ENCODE results near the gene PPFIBP1.

PPFIBP1 gene

DNA sequence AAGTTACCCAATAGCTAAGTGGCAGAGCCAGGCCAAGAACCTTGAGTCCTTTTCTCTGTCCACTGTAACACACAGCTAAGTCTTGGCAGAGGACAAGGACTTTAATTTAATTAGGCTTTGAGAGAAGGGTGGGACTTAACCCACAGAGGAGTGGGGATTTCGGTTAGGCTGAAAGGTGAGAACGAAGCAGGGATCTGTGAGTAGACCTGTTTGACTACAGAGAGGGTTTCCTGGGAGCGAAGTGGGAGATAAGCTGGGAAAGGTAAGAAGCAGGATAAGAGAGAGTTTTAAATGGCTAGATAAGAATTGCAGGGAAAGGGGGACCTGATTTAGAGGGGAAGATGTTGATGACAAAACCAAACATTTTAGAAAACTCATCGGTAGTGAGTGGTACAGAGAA lies 2.0 kb upstream of the PPFIBP1 start:
- no peaks in the 10 kb centered on the region for H3K9me3 ChIP-seq (ENCODE audit: control extremely low read depth in 1 of 5, control insufficient read depth in 4 of 5, insufficient read depth in 2 of 5, low read depth in 1 of 5, low read length in 4 of 5)
- H3K27ac ChIP-seq (ENCODE audit: insufficient read depth in 1 of 2, low read depth in 1 of 2, low read length in 2 of 2, poor library complexity in 1 of 2, severe bottlenecking in 2 of 2) = no peak overlapping the region
- CTCF ChIA-PET = interaction anchor here (2.5 kb wide), 1 partner anchor 33 kb away, joined by 8 read pairs; no protein-coding TSS in a partner anchor
- H3K4me1 ChIP-seq (ENCODE audit: control extremely low read depth in 1 of 4, control insufficient read depth in 4 of 4, insufficient read depth in 4 of 4, low read length in 3 of 4) = peaks cover 11 to 28% (median 19%) of the 10 kb centered on the region in 4 experiments
- 98% methylated on average over 4 of the region's 4 CpGs for WGBS (ENCODE audit: insufficient coverage)
- H3K27me3 ChIP-seq (replicated peaks in 2 of 5; ENCODE audit: control insufficient read depth in 4 of 5, insufficient read depth in 5 of 5, low read length in 4 of 5) = no peaks in the 10 kb centered on the region
- no peak overlapping the region for H3K4me3 ChIP-seq (ENCODE audit: control insufficient read depth in 1 of 7, extremely low read depth in 1 of 7, insufficient read depth in 4 of 7, low read depth in 2 of 7, low read length in 6 of 7)
- no peaks in the 10 kb centered on the region for H3K36me3 ChIP-seq (ENCODE audit: control insufficient read depth in 4 of 4, insufficient read depth in 4 of 4, low read length in 3 of 4)
- POLR2A ChIA-PET = no interaction called here
- DNase-seq = no peak

- DNase-seq = no peak
- H3K4me3 ChIP-seq (ENCODE audit: control insufficient read depth in 1 of 7, extremely low read depth in 1 of 7, insufficient read depth in 4 of 7, low read depth in 2 of 7, low read length in 6 of 7) = peak overlapping the region; percentile 79 to 99 (median 92)
- CTCF ChIA-PET = interaction anchor here (0.7 to 2.6 kb wide), 5 partner anchors 26 to 87 kb away, joined by 3 to 32 read pairs (median 4); no protein-coding TSS in a partner anchor
- no peaks in the 10 kb centered on the region for H3K36me3 ChIP-seq (ENCODE audit: control insufficient read depth in 4 of 4, insufficient read depth in 4 of 4, low read length in 3 of 4)
- H3K4me1 ChIP-seq (ENCODE audit: control extremely low read depth in 1 of 4, control insufficient read depth in 4 of 4, insufficient read depth in 4 of 4, low read length in 3 of 4) = peaks cover 11 to 28% (median 19%) of the 10 kb centered on the region in 4 experiments
- H3K9me3 ChIP-seq (ENCODE audit: control extremely low read depth in 1 of 5, control insufficient read depth in 4 of 5, insufficient read depth in 2 of 5, low read depth in 1 of 5, low read length in 4 of 5) = no peaks in the 10 kb centered on the region
- POLR2A ChIA-PET = interaction anchor here (1.4 to 2.4 kb wide), 2 partner anchors 26 to 63 kb away, joined by 3 to 11 read pairs; no protein-coding TSS in a partner anchor
- 0% methylated on average over 3 of the region's 6 CpGs for WGBS (ENCODE audit: insufficient coverage)
- H3K27ac ChIP-seq (ENCODE audit: insufficient read depth in 1 of 2, low read depth in 1 of 2, low read length in 2 of 2, poor library complexity in 1 of 2, severe bottlenecking in 2 of 2) = peak overlapping the region; percentile 59 to 80
- H3K27me3 ChIP-seq (replicated peaks in 2 of 5; ENCODE audit: control insufficient read depth in 4 of 5, insufficient read depth in 5 of 5, low read length in 4 of 5) = no peaks in the 10 kb centered on the region
Observed at GRCh38 chr12:27523305-27523641, 733 bp upstream of the PPFIBP1 start.

DNA sequence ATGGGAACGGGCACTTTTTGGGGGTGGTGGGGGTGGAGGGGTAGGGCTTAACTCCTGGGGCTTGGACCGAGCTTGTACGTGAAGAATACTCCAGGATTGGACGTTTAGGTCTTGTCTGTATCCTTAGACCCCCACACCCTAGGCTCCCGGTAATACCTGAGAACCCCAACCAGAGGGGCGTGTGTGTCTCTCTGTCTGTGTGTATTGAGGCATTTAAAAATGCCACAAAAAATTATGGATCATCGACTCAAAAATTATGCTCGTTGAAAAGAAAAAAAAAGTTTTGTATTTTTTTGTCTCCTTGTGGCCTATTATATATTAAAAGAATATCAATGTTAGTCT lies 459 bp downstream of the PPFIBP1 start:
- DNase-seq = no peak
- Histone ChIP-seq H3K4me3 (ENCODE audit: control insufficient read depth in 1 of 7, extremely low read depth in 1 of 7, insufficient read depth in 4 of 7, low read depth in 2 of 7, low read length in 6 of 7) (peak overlapping the region; percentile 79 to 99 (median 92)), H3K36me3 (ENCODE audit: control insufficient read depth in 4 of 4, insufficient read depth in 4 of 4, low read length in 3 of 4) (no peaks in the 10 kb centered on the region), H3K9me3 (ENCODE audit: control extremely low read depth in 1 of 5, control insufficient read depth in 4 of 5, insufficient read depth in 2 of 5, low read depth in 1 of 5, low read length in 4 of 5) (no peaks in the 10 kb centered on the region), H3K4me1 (ENCODE audit: control extremely low read depth in 1 of 4, control insufficient read depth in 4 of 4, insufficient read depth in 4 of 4, low read length in 3 of 4) (peaks cover 11 to 28% (median 19%) of the 10 kb centered on the region in 4 experiments), H3K27ac (ENCODE audit: insufficient read depth in 1 of 2, low read depth in 1 of 2, low read length in 2 of 2, poor library complexity in 1 of 2, severe bottlenecking in 2 of 2) (peak overlapping the region; percentile 59 to 80), H3K27me3 (replicated peaks in 2 of 5; ENCODE audit: control insufficient read depth in 4 of 5, insufficient read depth in 5 of 5, low read length in 4 of 5) (no peaks in the 10 kb centered on the region)
- WGBS (ENCODE audit: insufficient coverage) = 0% methylated on average over 1 of the region's 8 CpGs
- POLR2A ChIA-PET = interaction anchor here (0.7 to 2.4 kb wide), 4 partner anchors 25 to 64 kb away, joined by 3 to 11 read pairs (median 3); no protein-coding TSS in a partner anchor
- CTCF ChIA-PET = interaction anchor here (1.2 to 2.6 kb wide), 6 partner anchors 10 to 99 kb away, joined by 4 to 32 read pairs (median 6); no protein-coding TSS in a partner anchor

- Histone ChIP-seq H3K27ac (ENCODE audit: insufficient read depth in 1 of 2, low read depth in 1 of 2, low read length in 2 of 2, poor library complexity in 1 of 2, severe bottlenecking in 2 of 2) (no peak overlapping the region), H3K27me3 (replicated peaks in 2 of 5; ENCODE audit: control insufficient read depth in 4 of 5, insufficient read depth in 5 of 5, low read length in 4 of 5) (no peaks in the 10 kb centered on the region), H3K4me1 (ENCODE audit: control extremely low read depth in 1 of 4, control insufficient read depth in 4 of 4, insufficient read depth in 4 of 4, low read length in 3 of 4) (peaks cover 11 to 28% (median 19%) of the 10 kb centered on the region in 4 experiments), H3K9me3 (ENCODE audit: control extremely low read depth in 1 of 5, control insufficient read depth in 4 of 5, insufficient read depth in 2 of 5, low read depth in 1 of 5, low read length in 4 of 5) (no peaks in the 10 kb centered on the region), H3K4me3 (ENCODE audit: control insufficient read depth in 1 of 7, extremely low read depth in 1 of 7, insufficient read depth in 4 of 7, low read depth in 2 of 7, low read length in 6 of 7) (peak overlapping the region in 6 of 7 experiments; percentile 88 to 99 (median 94)), H3K36me3 (ENCODE audit: control insufficient read depth in 4 of 4, insufficient read depth in 4 of 4, low read length in 3 of 4) (no peaks in the 10 kb centered on the region)
- POLR2A ChIA-PET = interaction anchor here (0.7 to 2.4 kb wide), 3 partner anchors 31 to 65 kb away, joined by 3 to 11 read pairs (median 3); no protein-coding TSS in a partner anchor
- DNase-seq = peak in 1 of 3 donors; percentile 22
- 0% methylated on average over 9 of the region's 16 CpGs for WGBS (ENCODE audit: insufficient coverage)
- CTCF ChIA-PET = interaction anchor here (1.2 to 2.6 kb wide), 5 partner anchors 9 to 99 kb away, joined by 4 to 32 read pairs (median 5); no protein-coding TSS in a partner anchor
Observed at GRCh38 chr12:27524839-27525753, 1.1 kb downstream of the PPFIBP1 start.

DNA sequence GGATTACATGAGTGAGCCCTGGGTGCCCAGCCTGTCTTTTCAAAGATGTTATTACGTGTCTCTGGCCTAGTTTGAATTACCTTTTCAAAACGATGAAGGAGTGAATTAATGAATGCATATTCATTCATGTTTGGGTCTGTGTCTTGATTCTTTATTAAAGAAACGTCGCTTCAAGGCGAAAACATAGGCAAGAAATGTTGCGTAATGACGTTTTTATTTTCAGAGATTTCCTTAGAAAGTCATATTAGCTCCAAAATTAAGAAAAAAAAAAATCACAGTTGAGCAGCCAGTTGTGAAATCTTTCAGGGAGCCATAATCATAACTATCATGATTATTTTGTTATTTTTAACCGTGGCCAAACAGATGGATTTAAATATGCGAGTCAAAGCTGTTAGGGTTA lies 3.5 kb downstream of the PPFIBP1 start:
- H3K4me3 ChIP-seq (ENCODE audit: control insufficient read depth in 1 of 7, extremely low read depth in 1 of 7, insufficient read depth in 4 of 7, low read depth in 2 of 7, low read length in 6 of 7) = no peak overlapping the region
- DNase-seq = no peak
- H3K36me3 ChIP-seq (ENCODE audit: control insufficient read depth in 4 of 4, insufficient read depth in 4 of 4, low read length in 3 of 4) = no peaks in the 10 kb centered on the region
- POLR2A ChIA-PET = no interaction called here
- CTCF ChIA-PET = interaction anchor here (1.0 kb wide), 1 partner anchor 95 kb away, joined by 4 read pairs; no protein-coding TSS in a partner anchor
- H3K27ac ChIP-seq (ENCODE audit: insufficient read depth in 1 of 2, low read depth in 1 of 2, low read length in 2 of 2, poor library complexity in 1 of 2, severe bottlenecking in 2 of 2) = no peak overlapping the region
- no peaks in the 10 kb centered on the region for H3K9me3 ChIP-seq (ENCODE audit: control extremely low read depth in 1 of 5, control insufficient read depth in 4 of 5, insufficient read depth in 2 of 5, low read depth in 1 of 5, low read length in 4 of 5)
- WGBS (ENCODE audit: insufficient coverage) = 84% methylated on average over 8 of the region's 9 CpGs
- peaks cover 11 to 31% (median 24%) of the 10 kb centered on the region in 4 experiments for H3K4me1 ChIP-seq (ENCODE audit: control extremely low read depth in 1 of 4, control insufficient read depth in 4 of 4, insufficient read depth in 4 of 4, low read length in 3 of 4)
- no peaks in the 10 kb centered on the region for H3K27me3 ChIP-seq (replicated peaks in 2 of 5; ENCODE audit: control insufficient read depth in 4 of 5, insufficient read depth in 5 of 5, low read length in 4 of 5)

- POLR2A ChIA-PET = no interaction called here
Observed at GRCh38 chr12:27528788-27529187, 4.8 kb downstream of the PPFIBP1 start.

More at GRCh38 chr12:27528788-27529187, 4.8 kb downstream of the PPFIBP1 start:
- no peak for DNase-seq
- WGBS (ENCODE audit: insufficient coverage) = 100% methylated on average over 3 of the region's 3 CpGs
- H3K4me3 ChIP-seq (ENCODE audit: control insufficient read depth in 1 of 7, extremely low read depth in 1 of 7, insufficient read depth in 4 of 7, low read depth in 2 of 7, low read length in 6 of 7) = no peak overlapping the region
- no peaks in the 10 kb centered on the region for H3K27me3 ChIP-seq (replicated peaks in 2 of 5; ENCODE audit: control insufficient read depth in 4 of 5, insufficient read depth in 5 of 5, low read length in 4 of 5)
- no peak overlapping the region for H3K27ac ChIP-seq (ENCODE audit: insufficient read depth in 1 of 2, low read depth in 1 of 2, low read length in 2 of 2, poor library complexity in 1 of 2, severe bottlenecking in 2 of 2)
- CTCF ChIA-PET = no interaction called here
- no peaks in the 10 kb centered on the region for H3K36me3 ChIP-seq (ENCODE audit: control insufficient read depth in 4 of 4, insufficient read depth in 4 of 4, low read length in 3 of 4)
- H3K9me3 ChIP-seq (ENCODE audit: control extremely low read depth in 1 of 5, control insufficient read depth in 4 of 5, insufficient read depth in 2 of 5, low read depth in 1 of 5, low read length in 4 of 5) = no peaks in the 10 kb centered on the region
- peaks cover 6 to 27% (median 23%) of the 10 kb centered on the region in 4 experiments for H3K4me1 ChIP-seq (ENCODE audit: control extremely low read depth in 1 of 4, control insufficient read depth in 4 of 4, insufficient read depth in 4 of 4, low read length in 3 of 4)

Data from common myeloid progenitor, CD34-positive (primary cell).